ENCODE data around the gene COL28A1.

Gene COL28A1

GRCh38 chr7:7539152-7539551, 3.5 kb upstream of the COL28A1 start:
- TF ChIP-seq FOXP2 (optimal IDR thresholded peaks at IDR 0.05; ENCODE audit: control extremely low read depth, extremely low read length, insufficient read depth) = no peak
- TF ChIP-seq EZH2 (IDR thresholded peaks at IDR 0.05) = no peak
- no peak for TF ChIP-seq POLR2AphosphoS5 (IDR thresholded peaks at IDR 0.05; ENCODE audit: borderline replicate concordance, low read depth, low read length)
- DNase-seq (ENCODE audit: low read depth, low spot score) = no peak
- no peak overlapping the region for H3K4me3 ChIP-seq
- H3K9ac ChIP-seq (ENCODE audit: insufficient read length) = no peak overlapping the region
- H3K36me3 ChIP-seq (ENCODE audit: insufficient read depth, low read length) = no peaks in the 10 kb centered on the region
- no peaks in the 10 kb centered on the region for H3K9me3 ChIP-seq (ENCODE audit: low read depth, low read length)
- no peak overlapping the region for H3K27ac ChIP-seq

- no peaks in the 10 kb centered on the region for H3K9me3 ChIP-seq (ENCODE audit: low read depth, low read length)
- H3K9ac ChIP-seq (ENCODE audit: insufficient read length) = no peak overlapping the region
- no peak overlapping the region for H3K4me3 ChIP-seq
- no peak overlapping the region for H3K27ac ChIP-seq
- H3K36me3 ChIP-seq (ENCODE audit: insufficient read depth, low read length) = no peaks in the 10 kb centered on the region
- DNase-seq (ENCODE audit: low read depth, low spot score) = no peak
- TF ChIP-seq EZH2 (IDR thresholded peaks at IDR 0.05) (no peak), FOXP2 (optimal IDR thresholded peaks at IDR 0.05; ENCODE audit: control extremely low read depth, extremely low read length, insufficient read depth) (no peak), POLR2AphosphoS5 (IDR thresholded peaks at IDR 0.05; ENCODE audit: borderline replicate concordance, low read depth, low read length) (no peak)
Measured at GRCh38 chr7:7537711-7538110, 2.0 kb upstream of the COL28A1 start.

DNA sequence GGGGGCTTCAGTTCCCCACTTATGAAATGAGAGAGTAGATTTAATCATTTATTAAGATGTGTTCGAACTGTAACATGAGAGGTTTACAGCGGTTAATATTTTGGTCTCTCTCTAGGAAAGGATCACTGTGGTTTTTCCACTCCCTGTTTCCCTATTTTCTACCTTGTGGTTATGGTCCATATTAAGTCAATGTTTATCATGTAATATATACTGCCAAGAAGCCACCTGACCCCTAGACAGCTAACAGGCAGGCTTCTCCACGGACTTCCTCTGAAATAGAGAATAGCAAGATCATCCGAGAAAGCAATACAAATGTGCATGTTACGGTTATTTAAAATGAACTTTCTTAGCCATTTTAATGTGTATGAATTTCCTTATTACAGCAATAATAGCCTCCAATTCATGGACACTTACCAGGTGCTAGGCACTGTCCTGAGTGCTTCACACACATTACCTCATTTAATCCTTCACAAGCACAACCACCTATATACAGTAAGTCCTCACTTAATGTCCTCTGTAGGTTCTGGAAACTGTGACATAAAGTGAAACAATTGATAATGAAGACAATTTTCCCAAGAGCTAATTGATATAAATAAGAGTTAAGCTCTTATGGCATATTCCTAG, 835 bp upstream of the COL28A1 start:
- Histone ChIP-seq H3K36me3 (ENCODE audit: insufficient read depth, low read length) (no peaks in the 10 kb centered on the region), H3K9ac (ENCODE audit: insufficient read length) (no peak overlapping the region), H3K27ac (no peak overlapping the region), H3K9me3 (ENCODE audit: low read depth, low read length) (no peaks in the 10 kb centered on the region), H3K4me3 (no peak overlapping the region)
- DNase-seq (ENCODE audit: low read depth, low spot score) = no peak
- TF ChIP-seq EZH2 (IDR thresholded peaks at IDR 0.05) = no peak
- TF ChIP-seq FOXP2 (optimal IDR thresholded peaks at IDR 0.05; ENCODE audit: control extremely low read depth, extremely low read length, insufficient read depth) = no peak
- TF ChIP-seq POLR2AphosphoS5 (IDR thresholded peaks at IDR 0.05; ENCODE audit: borderline replicate concordance, low read depth, low read length) = no peak

DNA sequence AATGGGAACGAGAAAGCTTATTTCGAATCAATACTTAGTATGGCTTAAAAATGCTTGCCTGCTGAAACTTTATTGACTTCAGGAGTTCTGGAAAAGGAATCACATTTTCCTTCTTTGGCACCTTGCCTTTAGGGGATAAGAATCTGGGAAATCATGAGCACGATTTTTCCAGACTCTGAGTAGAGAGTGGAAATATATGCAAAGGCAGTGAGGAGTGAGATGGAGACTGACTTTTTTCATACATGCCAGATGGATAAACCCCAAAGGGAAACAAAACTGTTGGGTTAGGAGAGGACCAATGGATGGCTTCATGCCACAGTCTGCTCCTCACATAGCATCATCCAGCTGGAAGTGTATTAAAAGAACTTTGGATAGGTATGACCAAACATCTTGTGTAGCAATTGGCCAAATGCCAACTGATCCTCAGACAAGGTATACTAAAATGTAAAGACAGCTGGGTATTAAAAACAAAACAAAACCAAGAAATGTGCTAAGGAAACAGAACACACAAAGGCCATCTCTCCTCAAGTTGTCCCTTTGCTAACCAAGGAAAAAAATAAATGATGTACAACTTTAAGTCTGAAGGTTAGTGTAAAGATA, 1.7 kb downstream of the COL28A1 start:
- TF ChIP-seq POLR2AphosphoS5 (IDR thresholded peaks at IDR 0.05; ENCODE audit: borderline replicate concordance, low read depth, low read length) (no peak), EZH2 (IDR thresholded peaks at IDR 0.05) (no peak), FOXP2 (optimal IDR thresholded peaks at IDR 0.05; ENCODE audit: control extremely low read depth, extremely low read length, insufficient read depth) (no peak)
- Histone ChIP-seq H3K36me3 (ENCODE audit: insufficient read depth, low read length) (no peaks in the 10 kb centered on the region), H3K9me3 (ENCODE audit: low read depth, low read length) (no peaks in the 10 kb centered on the region), H3K4me3 (no peak overlapping the region), H3K27ac (no peak overlapping the region), H3K9ac (ENCODE audit: insufficient read length) (no peak overlapping the region)
- no peak for DNase-seq (ENCODE audit: low read depth, low spot score)

DNA sequence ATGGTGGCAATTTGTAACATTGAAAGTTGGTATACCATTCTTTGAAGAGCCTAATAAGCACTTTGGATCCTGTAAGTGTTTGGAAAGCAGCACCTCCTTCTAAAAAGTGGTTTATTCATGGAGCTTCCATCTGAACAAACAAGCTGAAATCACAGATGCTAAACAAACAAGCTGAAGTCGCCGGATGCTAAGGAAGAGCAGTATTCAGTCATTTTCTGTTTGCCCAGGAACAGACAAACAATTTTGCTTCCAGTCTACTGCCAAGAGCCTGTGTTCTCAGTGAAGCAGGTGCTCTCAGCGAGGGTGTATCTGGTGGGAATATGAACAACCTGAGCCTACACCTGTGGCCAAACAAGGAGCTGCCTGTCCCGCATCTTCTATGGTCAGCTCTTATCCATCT, 6.3 kb downstream of the COL28A1 start:
- TF ChIP-seq EZH2 (IDR thresholded peaks at IDR 0.05) = no peak
- no peak for TF ChIP-seq FOXP2 (optimal IDR thresholded peaks at IDR 0.05; ENCODE audit: control extremely low read depth, extremely low read length, insufficient read depth)
- TF ChIP-seq POLR2AphosphoS5 (IDR thresholded peaks at IDR 0.05; ENCODE audit: borderline replicate concordance, low read depth, low read length) = no peak
- DNase-seq (ENCODE audit: low read depth, low spot score) = no peak
- Histone ChIP-seq H3K27ac (no peak overlapping the region), H3K9ac (ENCODE audit: insufficient read length) (no peak overlapping the region), H3K4me3 (no peak overlapping the region), H3K9me3 (ENCODE audit: low read depth, low read length) (no peaks in the 10 kb centered on the region), H3K36me3 (ENCODE audit: insufficient read depth, low read length) (no peaks in the 10 kb centered on the region)

- Histone ChIP-seq H3K4me3 (no peak overlapping the region), H3K27ac (no peak overlapping the region), H3K36me3 (ENCODE audit: insufficient read depth, low read length) (no peaks in the 10 kb centered on the region), H3K9me3 (ENCODE audit: low read depth, low read length) (no peaks in the 10 kb centered on the region), H3K9ac (ENCODE audit: insufficient read length) (no peak overlapping the region)
- DNase-seq (ENCODE audit: low read depth, low spot score) = no peak
- TF ChIP-seq EZH2 (IDR thresholded peaks at IDR 0.05) = no peak
- TF ChIP-seq POLR2AphosphoS5 (IDR thresholded peaks at IDR 0.05; ENCODE audit: borderline replicate concordance, low read depth, low read length) = no peak
- no peak for TF ChIP-seq FOXP2 (optimal IDR thresholded peaks at IDR 0.05; ENCODE audit: control extremely low read depth, extremely low read length, insufficient read depth)
Measured at GRCh38 chr7:7527047-7527446, 8.6 kb downstream of the COL28A1 start.

DNA sequence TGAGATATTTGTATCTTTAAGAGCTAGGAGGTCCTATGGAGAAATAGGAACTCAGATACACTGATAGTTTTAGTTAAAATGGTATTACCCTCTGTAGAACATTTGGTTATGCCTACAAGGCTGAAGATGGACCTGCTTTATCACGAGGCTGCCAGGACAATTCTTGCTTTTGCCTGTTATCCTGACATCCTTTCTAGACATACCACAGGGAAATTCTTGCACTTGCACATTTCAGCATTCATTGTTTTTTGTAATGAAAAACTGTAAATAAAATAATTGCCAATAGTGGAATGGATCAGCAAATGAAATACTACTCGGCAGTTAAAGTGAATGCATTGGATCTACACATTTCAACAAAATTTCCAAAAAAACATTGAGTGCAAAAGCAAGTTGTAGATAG, 9.7 kb downstream of the COL28A1 start:
- DNase-seq (ENCODE audit: low read depth, low spot score) = no peak
- H3K27ac ChIP-seq = no peak overlapping the region
- TF ChIP-seq POLR2AphosphoS5 (IDR thresholded peaks at IDR 0.05; ENCODE audit: borderline replicate concordance, low read depth, low read length) = no peak
- TF ChIP-seq FOXP2 (optimal IDR thresholded peaks at IDR 0.05; ENCODE audit: control extremely low read depth, extremely low read length, insufficient read depth) = no peak
- no peak for TF ChIP-seq EZH2 (IDR thresholded peaks at IDR 0.05)
- H3K4me3 ChIP-seq = no peak overlapping the region
- H3K36me3 ChIP-seq (ENCODE audit: insufficient read depth, low read length) = no peaks in the 10 kb centered on the region
- no peak overlapping the region for H3K9ac ChIP-seq (ENCODE audit: insufficient read length)
- no peaks in the 10 kb centered on the region for H3K9me3 ChIP-seq (ENCODE audit: low read depth, low read length)

- H3K9me3 ChIP-seq (ENCODE audit: low read depth, low read length) = no peaks in the 10 kb centered on the region
- no peak overlapping the region for H3K27ac ChIP-seq
- DNase-seq (ENCODE audit: low read depth, low spot score) = no peak
- no peak for TF ChIP-seq EZH2 (IDR thresholded peaks at IDR 0.05)
- no peak for TF ChIP-seq POLR2AphosphoS5 (IDR thresholded peaks at IDR 0.05; ENCODE audit: borderline replicate concordance, low read depth, low read length)
- no peak for TF ChIP-seq FOXP2 (optimal IDR thresholded peaks at IDR 0.05; ENCODE audit: control extremely low read depth, extremely low read length, insufficient read depth)
- no peak overlapping the region for H3K9ac ChIP-seq (ENCODE audit: insufficient read length)
- H3K4me3 ChIP-seq = no peak overlapping the region
- no peaks in the 10 kb centered on the region for H3K36me3 ChIP-seq (ENCODE audit: insufficient read depth, low read length)
Measured at GRCh38 chr7:7524121-7524520, 11.6 kb downstream of the COL28A1 start.

All from SK-N-MC (cell line).